AML-193 (cell line): Measurements from ENCODE around the gene ALPK1.
"Not testable (repeated sequence)": the region's sequence is repeated elsewhere in the genome, so short reads cannot be mapped to it uniquely, and the experiment has no call there.

ENCODE experiments used
- DNase-seq, 2 experiments: peaks; one replicate each; lab custom pipeline; 2025; lab: John Stamatoyannopoulos, UW

The ALPK1 gene

GRCh38 chr4:112453321-112453720, 156.2 kb downstream of the ALPK1 start:
- DNase-seq: no peak

- DNase-seq: no peak
Measured at GRCh38 chr4:112472318-112472717, 175.1 kb downstream of the ALPK1 start.

DNA sequence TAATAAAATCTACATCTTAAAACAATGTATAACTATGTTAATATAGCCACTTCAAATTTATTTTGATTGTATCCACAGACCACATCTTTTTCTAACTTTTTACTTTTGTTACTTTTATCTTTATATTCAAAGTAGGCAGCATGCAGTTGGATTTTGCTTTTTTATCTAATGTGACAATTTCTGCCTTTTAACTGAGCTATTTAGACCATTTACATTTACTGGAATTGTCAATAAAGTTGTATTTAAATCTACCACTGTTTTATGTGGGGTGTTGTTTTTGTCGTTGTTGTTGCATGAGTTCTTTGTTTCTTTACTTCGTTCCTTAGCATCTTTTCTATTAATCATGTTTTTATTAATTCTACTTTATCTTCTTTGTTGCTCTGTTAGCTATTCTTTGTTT, 176.8 kb downstream of the ALPK1 start:
- no peak for DNase-seq

DNA sequence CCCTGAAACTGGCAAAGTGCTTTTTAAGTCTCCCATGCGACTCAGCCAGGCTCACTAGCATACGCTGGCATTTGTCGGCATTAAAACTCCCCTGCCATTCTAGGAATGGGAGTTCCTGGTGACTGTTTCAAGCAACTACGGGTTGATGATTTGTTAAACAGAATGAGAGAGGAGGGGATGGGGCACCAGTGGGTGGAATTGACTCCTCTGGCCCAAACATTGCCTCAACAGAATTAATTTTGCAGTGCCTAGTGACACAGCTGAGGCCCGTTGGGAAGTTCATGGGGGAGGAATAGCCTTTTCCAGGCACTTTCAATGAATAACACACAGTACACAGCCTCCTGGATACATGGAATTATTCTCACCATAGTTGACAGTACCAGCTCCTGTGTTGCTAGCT, 188.8 kb downstream of the ALPK1 start:
- no peak for DNase-seq

GRCh38 chr4:112490808-112491207, 193.6 kb downstream of the ALPK1 start:
- DNase-seq: not testable (repeated sequence)
